A673 (cell line): ENCODE data around the gene GPR82.

ENCODE experiments used
- CTCF ChIP-seq: fragments of 300-800, 200-600 bp; sonication (generic); conservative IDR thresholded peaks from 2 replicates; pipeline ENCODE4 v1.5.1; 2017; ENCODE audit warnings: low read depth, mild to moderate bottlenecking, antibody characterized with exemption, low read length, moderate library complexity, mixed read lengths
- EZH2 ChIP-seq: fragments of 200-600 bp; sonication (generic); IDR thresholded peaks from 2 replicates; pipeline ENCODE4 v1.6.1; 2017; ENCODE audit warnings: borderline replicate concordance, low read depth, mild to moderate bottlenecking, mixed read lengths, antibody characterized with exemption, low read length; ENCODE audit not compliant: poor library complexity, severe bottlenecking

GRCh38 chrX:41688835-41689234, 35.1 kb upstream of the GPR82 start, which contains the start of gene GPR34:
- TF ChIP-seq CTCF (no peak), EZH2 (no peak)
